GM19043 (cell line): ENCODE data around the gene HAUS2.
A peak's percentile ranks its signal among the peaks of the same experiment; 100 is the strongest.
"Not testable (repeated sequence)": the region's sequence is repeated elsewhere in the genome, so short reads cannot be mapped to it uniquely, and the experiment has no call there.

Experiments
- ATAC-seq: cut with Tn5 transposase; IDR thresholded peaks from one replicate; pipeline ENCODE4 v1.9.1; 2021; ENCODE audit warnings: low read depth; ENCODE audit not compliant: unreplicated experiment

Gene HAUS2

DNA sequence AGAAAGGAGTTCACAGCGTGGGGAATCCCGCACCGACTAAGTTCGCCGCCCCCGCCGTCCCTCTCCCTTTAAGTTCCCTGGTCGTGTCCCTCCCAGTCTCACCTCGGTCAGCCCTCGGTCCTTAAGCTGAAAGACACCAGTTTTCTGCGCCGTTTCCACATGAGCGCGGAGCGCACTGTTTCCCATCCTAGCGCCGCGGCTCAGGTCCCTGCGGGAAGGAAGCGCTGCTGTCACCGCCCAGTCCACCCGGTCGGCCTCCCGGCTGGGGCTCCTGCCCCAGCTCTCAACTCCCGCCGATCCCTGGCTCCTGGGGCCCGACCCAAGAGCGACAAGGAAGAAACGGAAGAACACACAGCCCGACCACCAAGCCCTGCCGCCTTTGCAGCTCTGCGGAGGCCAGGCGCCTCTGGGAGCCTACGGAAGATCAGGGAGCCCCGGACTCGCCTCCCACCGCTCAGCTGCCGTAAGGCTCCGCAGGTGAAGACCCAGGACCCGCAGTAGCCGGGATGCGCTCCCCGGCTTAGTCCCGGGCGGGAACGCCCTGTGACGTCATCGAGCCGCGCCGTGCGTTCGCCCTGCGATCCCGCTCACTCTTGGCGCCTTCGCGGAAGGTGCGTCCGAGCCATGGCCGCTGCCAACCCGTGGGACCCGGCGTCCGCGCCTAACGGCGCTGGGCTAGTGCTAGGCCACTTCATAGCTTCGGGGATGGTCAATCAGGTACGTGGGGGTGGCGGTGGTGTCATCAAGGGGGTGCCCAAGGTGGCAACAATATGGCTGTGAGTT is at the start of gene HAUS2, which contains the start of gene LRRC57:
TSS of gene HAUS2 (plus strand) at position 590 of the 783 bp plus-strand sequence. CDS start at position 625, 35 bp downstream.
TSS of gene LRRC57 (minus strand) at position 545 of the 783 bp plus-strand sequence. CDS start at position 186, 359 bp downstream.
- ATAC-seq, result peak; percentile 67

- no peak for ATAC-seq
Observed at GRCh38 chr15:42499858-42500609, 48.6 kb upstream of the HAUS2 start.

DNA sequence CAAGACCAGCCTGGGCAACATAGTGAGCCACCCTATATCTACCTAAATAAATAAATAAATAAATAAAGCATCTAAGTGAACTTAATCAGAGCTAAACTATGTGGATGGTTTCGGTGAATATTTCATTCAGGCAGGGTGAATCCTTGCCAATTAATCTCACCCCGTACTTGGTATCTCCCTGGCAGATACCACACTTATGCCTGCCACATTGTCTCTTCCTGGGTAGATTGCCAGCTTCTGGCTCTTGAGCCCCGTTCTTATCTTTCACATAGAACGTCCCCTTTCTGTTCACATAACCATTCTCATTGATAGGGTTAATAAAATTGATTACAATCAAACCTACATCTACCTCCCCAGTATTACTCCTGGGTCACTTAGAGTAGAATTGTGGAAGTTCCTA is 46.2 kb upstream of the HAUS2 start:
- no peak for ATAC-seq

DNA sequence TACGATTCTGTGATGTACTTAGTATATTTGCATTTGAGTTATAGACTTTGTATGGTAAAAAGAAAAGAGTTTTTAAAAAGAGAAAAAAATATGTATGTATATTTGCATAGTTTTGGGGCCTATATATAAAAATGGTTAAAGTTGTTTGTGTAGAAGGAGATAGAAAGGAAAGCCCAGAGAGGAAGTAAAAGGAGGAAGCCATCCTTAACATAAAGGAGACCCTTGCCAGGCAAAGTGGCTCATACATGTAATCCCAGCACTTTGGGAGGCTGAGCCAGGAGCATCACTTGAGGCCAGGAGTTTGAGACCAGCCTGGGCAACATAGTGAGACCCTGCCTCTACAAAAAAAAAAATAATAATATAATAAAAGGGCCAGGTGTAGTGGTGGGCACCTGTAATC is 44.8 kb upstream of the HAUS2 start:
- ATAC-seq, result no peak

GRCh38 chr15:42504631-42505030 is 44.0 kb upstream of the HAUS2 start:
- ATAC-seq, result no peak

DNA sequence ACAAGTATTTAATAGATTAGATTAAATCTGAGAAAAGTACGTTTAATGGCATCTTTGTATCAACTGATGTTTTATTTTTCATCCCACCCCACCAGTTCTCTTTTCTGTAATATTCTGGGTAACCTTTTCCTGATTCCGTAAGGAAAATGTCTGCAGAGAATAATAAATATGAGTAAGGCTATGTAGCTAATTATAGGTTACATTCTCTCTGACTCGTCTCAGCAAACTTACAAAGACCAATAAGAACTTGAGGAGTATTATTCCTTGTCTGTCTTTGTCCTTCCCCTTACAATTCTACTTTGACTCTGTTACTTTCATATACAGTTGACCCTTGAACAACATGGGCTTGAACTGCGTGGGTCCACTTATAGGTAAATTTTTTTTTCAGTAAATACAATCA is 41.1 kb upstream of the HAUS2 start:
- no peak for ATAC-seq

- ATAC-seq, result no peak
Observed at GRCh38 chr15:42508263-42508690, 40.4 kb upstream of the HAUS2 start.

DNA sequence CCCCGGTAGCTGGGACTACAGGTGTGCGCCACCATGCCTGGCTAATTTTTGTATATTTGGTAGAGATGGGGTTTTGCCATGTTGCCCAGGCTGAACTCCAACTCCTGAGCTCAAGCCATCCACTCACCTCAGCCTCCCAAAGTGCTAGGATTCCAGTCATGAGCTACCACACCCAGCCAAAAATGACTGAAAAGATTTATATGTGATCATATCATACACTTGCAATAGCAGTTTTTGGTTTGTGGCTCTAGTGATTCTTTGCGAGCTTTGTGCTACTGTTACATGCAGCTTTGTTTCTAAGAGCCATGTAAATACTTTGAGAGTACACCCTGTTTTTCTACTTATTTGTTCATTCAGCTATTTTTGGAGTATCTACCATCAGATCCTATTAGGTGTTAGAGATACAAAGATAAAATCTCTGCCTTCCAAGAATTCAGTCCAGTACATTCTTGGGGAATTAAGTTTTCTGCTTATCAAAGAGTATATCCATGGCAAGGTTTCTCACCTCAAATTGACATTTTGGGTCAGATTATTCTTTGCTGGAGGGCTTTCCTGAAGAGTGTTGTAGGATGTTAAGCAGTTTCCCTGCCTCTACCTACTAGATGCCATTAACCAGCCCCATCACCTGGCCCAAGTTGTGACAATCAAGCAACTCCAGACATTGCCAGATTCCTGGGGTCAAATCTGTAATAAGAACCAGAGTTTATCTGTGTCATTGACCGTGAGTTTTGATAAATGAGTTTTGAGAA is 38.2 kb upstream of the HAUS2 start:
- no peak for ATAC-seq

DNA sequence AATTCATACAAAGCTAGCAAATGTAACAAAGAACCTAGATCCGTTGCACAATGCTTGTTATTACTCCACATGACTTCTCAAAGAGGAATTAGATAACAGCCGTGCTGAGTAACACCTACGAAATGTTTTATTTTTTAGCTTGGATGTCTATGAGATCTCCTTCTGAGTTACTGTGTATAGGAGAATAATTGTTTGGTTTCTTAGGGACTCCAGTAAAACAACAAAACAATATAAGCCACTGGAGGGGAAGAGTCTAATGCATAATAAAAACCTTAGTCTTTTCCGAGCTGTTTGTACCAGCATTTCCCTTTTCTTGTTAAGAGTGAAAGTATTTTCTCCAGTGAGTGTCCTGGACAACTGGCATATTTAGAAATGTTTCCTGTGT is 37.6 kb upstream of the HAUS2 start:
- ATAC-seq, result no peak

DNA sequence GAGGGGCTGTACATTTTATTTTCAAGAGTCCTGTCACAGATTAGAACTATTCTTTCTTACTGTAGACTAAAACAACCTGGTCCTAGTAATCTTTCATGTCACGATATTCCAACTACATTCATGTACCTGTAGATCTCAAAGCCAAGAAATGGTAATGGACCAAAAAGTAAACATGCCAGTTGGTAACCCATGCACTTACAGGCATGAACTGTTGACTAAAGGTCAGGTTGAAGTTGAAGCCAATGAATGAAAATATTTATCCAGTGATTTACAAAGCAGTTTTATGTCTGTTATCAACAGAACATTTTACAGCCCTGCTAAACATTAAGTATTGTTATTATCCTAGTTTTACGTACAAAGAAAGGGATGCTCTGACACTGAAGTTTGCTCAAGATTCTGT is 25.3 kb upstream of the HAUS2 start:
- ATAC-seq, result no peak

DNA sequence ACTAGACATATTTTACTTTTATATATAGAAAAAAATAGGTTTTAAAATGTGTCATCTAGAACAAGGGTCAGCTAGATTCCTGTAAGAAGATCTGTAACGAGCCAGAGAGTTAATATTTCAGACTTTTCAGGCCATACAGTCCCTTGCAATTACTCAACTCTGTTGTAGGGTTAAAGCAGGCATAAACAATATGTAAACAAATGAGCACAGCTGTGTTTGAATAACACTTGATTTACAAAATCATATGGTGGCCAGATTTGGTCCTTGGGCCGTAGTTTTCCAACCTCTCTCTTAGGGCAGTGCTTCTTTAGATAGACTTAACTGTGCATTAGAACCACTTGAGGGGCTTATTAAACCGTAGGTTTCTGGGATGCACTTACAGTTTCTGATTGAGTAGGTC is 19.7 kb upstream of the HAUS2 start:
- ATAC-seq, result no peak

DNA sequence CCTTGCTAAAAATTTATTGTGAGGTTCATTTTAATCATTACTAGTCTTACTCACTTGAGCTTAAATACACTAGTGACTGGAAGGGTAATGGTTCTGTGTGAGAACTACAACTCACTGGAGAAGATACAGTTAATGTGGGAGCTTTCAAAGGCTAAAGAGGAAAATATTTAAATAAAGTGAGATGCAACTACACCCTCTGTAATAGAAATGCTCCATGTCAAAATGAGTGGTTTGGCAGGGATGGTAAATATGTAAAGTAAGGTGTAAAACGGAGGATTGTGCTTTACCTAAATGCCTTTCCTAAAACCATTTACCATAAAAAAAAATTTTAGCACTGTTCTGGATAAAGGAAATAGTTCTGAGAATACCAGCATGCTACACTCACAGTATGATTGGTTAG is 15.4 kb upstream of the HAUS2 start:
- ATAC-seq, result no peak

DNA sequence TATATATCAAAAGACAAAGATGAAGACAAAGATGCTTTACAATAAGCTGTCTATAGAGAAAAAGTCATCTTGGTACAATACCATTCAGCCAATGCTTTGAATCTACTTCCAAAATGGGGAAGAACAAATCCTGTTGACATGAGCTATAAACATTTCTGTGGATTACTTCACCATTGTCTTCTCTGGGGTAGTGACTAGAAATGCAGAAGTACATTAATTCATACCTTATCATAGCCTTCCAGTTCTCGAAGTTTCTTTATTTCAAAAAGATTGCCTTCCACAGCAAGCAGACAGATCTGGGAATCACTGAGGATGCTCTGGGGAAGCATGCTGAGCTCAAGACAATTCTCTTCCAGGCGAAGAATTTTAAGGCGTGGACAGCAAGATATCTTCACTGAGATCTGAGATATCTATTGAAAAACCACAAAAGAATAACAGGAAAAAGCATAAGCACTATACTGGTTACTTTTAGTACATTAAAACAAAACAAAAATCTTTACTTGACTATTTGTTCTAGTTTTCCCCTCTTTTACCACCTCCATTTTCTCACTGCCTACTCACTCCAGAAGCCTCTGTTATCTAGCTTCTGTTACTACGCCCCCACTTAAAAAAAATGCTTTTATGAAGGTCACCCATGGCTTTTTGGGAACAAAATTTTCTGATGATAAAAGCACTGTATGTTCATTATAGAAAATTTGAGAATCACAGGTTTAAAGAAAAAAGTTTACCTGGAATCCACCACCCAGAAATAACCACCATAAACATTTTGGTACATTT is 3.6 kb upstream of the HAUS2 start:
- no peak for ATAC-seq

DNA sequence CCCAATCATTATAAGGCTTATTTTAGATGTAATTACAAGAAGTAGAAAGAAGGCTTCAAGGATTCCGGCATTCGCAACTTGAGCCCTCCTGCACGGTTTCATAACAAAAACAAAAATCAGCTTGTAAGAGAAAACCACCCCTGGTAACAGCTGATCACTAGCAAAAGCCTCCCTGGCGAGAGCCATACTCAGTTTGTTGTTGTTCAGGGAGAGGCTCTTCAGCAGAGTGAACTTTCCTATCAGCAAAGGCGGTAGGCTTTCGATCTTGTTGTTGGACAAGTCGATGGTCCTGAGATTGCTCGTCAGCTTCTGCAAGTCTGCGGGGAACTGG is 755 bp upstream of the HAUS2 start:
- no peak for ATAC-seq

GRCh38 chr15:42549032-42549491 is 424 bp downstream of the HAUS2 start:
- peak; percentile 33 for ATAC-seq

- ATAC-seq, result no peak
Observed at GRCh38 chr15:42549741-42550392, 1.2 kb downstream of the HAUS2 start.

GRCh38 chr15:42553554-42553953 is 4.9 kb downstream of the HAUS2 start:
- no peak for ATAC-seq

- ATAC-seq, result not testable (repeated sequence)
Observed at GRCh38 chr15:42556550-42557207, 8.0 kb downstream of the HAUS2 start.

- ATAC-seq, result no peak
Observed at GRCh38 chr15:42558739-42559138, 10.1 kb downstream of the HAUS2 start.
